Body of pancreas (tissue), 4 donors: ENCODE results near the gene MMUT. TPM values are rescaled to one million over a fixed set of nuclear protein-coding genes. Genes with fewer than 3 reads are reported as not detected.

ENCODE experiments used
- ATAC-seq: fragments of 150-250 bp; one replicate; pipeline ENCODE4 v1.9.1; 2016
- DNase-seq, 4 donors: peaks; one replicate each; pipeline ENCODE4 v3.0.0-alpha.2; 2019
- H3K27ac ChIP-seq, 4 donors: fragments of 200-600 bp; sonication (generic); 1 replicate in 3 of 4; 2 replicates in 1 of 4; pipeline versions ENCODE4 v1.5.1 to v1.6.1; 2016 to 2019; ENCODE audit warnings: mild to moderate bottlenecking in 1 of 4, mixed read lengths in 1 of 4, moderate library complexity in 1 of 4
- H3K27me3 ChIP-seq, 2 donors: fragments of 200-600 bp; sonication (generic); one replicate each; pipeline ENCODE4 v1.6.0; 2016; ENCODE audit warnings: mild to moderate bottlenecking in 1 of 2
- H3K36me3 ChIP-seq, 2 donors: fragments of 200-600 bp; sonication (generic); replicated peaks in 1 of 2; 2 replicates each; pipeline ENCODE4 v1.5.1; 2016; ENCODE audit warnings: low read depth in 2 of 2; ENCODE audit not compliant: insufficient read depth in 1 of 2
- H3K4me1 ChIP-seq: fragments of 200-600 bp; sonication (generic); one replicate; pipeline ENCODE4 v1.6.0; 2016
- H3K4me3 ChIP-seq, 2 donors: fragments of 200-600 bp; sonication (generic); 1 replicate in 1 of 2; 2 replicates in 1 of 2; pipeline ENCODE4 v1.5.1; 2016 to 2019
- H3K9me3 ChIP-seq, 3 donors: fragments of 200-600 bp; sonication (generic); 1 replicate in 2 of 3; 2 replicates in 1 of 3; pipeline ENCODE4 v1.5.1; 2016
- POLR2A ChIP-seq, 3 donors: fragments of 450-650 bp; IDR thresholded peaks; one replicate each; pipeline ENCODE4 v1.6.1; 2016; ENCODE audit warnings: antibody characterized with exemption in 3 of 3, mild to moderate bottlenecking in 2 of 3
- WGBS, 2 donors: methylation state at CpG; one replicate each; pipeline ENCODE4 v1.1.5; 2017; 5-methylcytosine and 5-hydroxymethylcytosine counted together
- intact Hi-C: fragments of 100-400 bp; cut with DNase I; formaldehyde crosslinking; loops from one replicate; pipeline ENCODE4 v1.15.1; 2023
- total RNA-seq, 2 donors: library from RNA; depleted of rRNA; stranded (reverse); fragments of >200 nt; gene quantifications; one replicate each; pipeline ENCODE4 v1.1.0, GENCODE V29; 2016
- TF ChIP-seq, protein P1 (sequence below), 7 experiments: fragments of 450-650 bp in 4 of 7; fragments of 200-600 bp in 3 of 7; sonication (generic) in 3 of 7; IDR thresholded peaks; one replicate each; pipeline ENCODE4 v1.5.1; 2016 to 2019; ENCODE audit warnings: antibody characterized with exemption in 7 of 7

MMUT gene
- total RNA-seq, 2 donors from 2014 or later, result 8.3 to 10.5 TPM

DNA sequence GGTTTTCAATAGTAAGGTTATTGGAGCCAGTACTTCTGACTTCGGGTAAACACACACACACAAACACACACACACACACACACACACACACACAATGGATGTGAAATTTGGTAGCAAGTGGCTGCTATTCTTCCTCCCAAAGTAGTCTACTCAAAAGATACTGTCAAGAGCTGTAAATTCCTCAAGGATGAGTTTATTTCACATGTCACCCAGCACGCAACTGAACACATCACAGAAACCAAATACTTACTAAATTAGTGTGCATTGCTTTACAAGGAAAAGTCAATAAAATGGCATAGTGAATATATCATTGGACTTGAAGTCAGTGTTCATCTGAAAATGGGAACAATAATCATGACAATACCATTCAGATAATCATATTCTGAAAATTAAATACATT, 32.9 kb downstream of the MMUT start:
- TF ChIP-seq, protein P1, sequence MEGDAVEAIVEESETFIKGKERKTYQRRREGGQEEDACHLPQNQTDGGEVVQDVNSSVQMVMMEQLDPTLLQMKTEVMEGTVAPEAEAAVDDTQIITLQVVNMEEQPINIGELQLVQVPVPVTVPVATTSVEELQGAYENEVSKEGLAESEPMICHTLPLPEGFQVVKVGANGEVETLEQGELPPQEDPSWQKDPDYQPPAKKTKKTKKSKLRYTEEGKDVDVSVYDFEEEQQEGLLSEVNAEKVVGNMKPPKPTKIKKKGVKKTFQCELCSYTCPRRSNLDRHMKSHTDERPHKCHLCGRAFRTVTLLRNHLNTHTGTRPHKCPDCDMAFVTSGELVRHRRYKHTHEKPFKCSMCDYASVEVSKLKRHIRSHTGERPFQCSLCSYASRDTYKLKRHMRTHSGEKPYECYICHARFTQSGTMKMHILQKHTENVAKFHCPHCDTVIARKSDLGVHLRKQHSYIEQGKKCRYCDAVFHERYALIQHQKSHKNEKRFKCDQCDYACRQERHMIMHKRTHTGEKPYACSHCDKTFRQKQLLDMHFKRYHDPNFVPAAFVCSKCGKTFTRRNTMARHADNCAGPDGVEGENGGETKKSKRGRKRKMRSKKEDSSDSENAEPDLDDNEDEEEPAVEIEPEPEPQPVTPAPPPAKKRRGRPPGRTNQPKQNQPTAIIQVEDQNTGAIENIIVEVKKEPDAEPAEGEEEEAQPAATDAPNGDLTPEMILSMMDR (IDR thresholded peaks at IDR 0.05), result no peak
- no peak for TF ChIP-seq POLR2A (IDR thresholded peaks at IDR 0.05)
- WGBS, 2 donors, result 54 to 93% methylated on average over 2 of the region's 2 CpGs
- H3K9me3 ChIP-seq, result no peaks in the 10 kb centered on the region
- H3K4me3 ChIP-seq, result no peak overlapping the region
- H3K4me1 ChIP-seq, result no peaks in the 10 kb centered on the region
- H3K36me3 ChIP-seq, result peaks cover 0 to 20% of the 10 kb centered on the region in 2 donors
- no peak overlapping the region for H3K27ac ChIP-seq
- ATAC-seq, result no peak
- intact Hi-C loops, result no loop called here
- no peak for DNase-seq
- H3K27me3 ChIP-seq, result no peaks in the 10 kb centered on the region

- no peak for DNase-seq
- 14 to 31% methylated on average over 1 of the region's 1 CpG for WGBS, 2 donors
Observed at GRCh38 chr6:49423817-49424216, 39.2 kb downstream of the MMUT start.

DNA sequence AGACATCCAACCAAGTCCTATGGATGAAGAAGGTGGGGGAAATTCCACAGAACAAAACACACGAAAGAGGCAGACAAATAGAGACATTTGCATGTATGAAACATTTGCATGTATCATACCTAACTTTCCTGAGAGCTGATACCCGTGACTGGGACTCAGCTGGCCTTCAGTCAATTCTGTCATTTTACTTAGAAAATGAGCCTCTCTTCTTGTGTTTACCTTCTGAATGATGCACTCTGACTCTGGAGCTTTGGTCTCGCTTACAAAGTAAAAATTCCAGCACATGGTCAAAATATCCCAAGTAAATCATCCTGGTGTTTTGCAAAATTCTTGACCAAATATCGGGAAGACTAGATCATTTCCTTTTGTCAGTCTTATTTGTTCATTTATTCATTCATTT, 46.9 kb downstream of the MMUT start:
- no peak overlapping the region for H3K27ac ChIP-seq
- no peaks in the 10 kb centered on the region for H3K9me3 ChIP-seq
- WGBS, 2 donors, result 56 to 70% methylated on average over 4 of the region's 4 CpGs
- intact Hi-C loops, result no loop called here
- no peak for DNase-seq
- no peaks in the 10 kb centered on the region for H3K36me3 ChIP-seq
- H3K27me3 ChIP-seq, result no peaks in the 10 kb centered on the region
- H3K4me3 ChIP-seq, result no peak overlapping the region
- ATAC-seq, result no peak
- TF ChIP-seq, protein P1 (IDR thresholded peaks at IDR 0.05), result no peak
- no peaks in the 10 kb centered on the region for H3K4me1 ChIP-seq

More at GRCh38 chr6:49423817-49424216, 39.2 kb downstream of the MMUT start:
- no peak for ATAC-seq
- Histone ChIP-seq H3K4me3 (no peak overlapping the region), H3K36me3 (no peaks in the 10 kb centered on the region), H3K9me3 (no peaks in the 10 kb centered on the region), H3K27ac (no peak overlapping the region), H3K4me1 (no peaks in the 10 kb centered on the region), H3K27me3 (no peaks in the 10 kb centered on the region)
- TF ChIP-seq, protein P1 (IDR thresholded peaks at IDR 0.05), result peak in 4 of 7 experiments; percentile 10 to 30 (median 24)
- TF ChIP-seq POLR2A (IDR thresholded peaks at IDR 0.05), result no peak
- intact Hi-C loops, result no loop called here

- H3K27ac ChIP-seq, result no peak overlapping the region
- no peak for DNase-seq
- intact Hi-C loops, result no loop called here
- H3K9me3 ChIP-seq, result no peaks in the 10 kb centered on the region
- TF ChIP-seq POLR2A (IDR thresholded peaks at IDR 0.05), result no peak
- TF ChIP-seq, protein P1 (IDR thresholded peaks at IDR 0.05), result no peak
- no peaks in the 10 kb centered on the region for H3K4me1 ChIP-seq
- no peaks in the 10 kb centered on the region for H3K27me3 ChIP-seq
- no peak for ATAC-seq
- H3K4me3 ChIP-seq, result no peak overlapping the region
- 40 to 52% methylated on average over 1 of the region's 1 CpG for WGBS, 2 donors
- H3K36me3 ChIP-seq, result no peaks in the 10 kb centered on the region
Observed at GRCh38 chr6:49415358-49415757, 47.7 kb downstream of the MMUT start.

DNA sequence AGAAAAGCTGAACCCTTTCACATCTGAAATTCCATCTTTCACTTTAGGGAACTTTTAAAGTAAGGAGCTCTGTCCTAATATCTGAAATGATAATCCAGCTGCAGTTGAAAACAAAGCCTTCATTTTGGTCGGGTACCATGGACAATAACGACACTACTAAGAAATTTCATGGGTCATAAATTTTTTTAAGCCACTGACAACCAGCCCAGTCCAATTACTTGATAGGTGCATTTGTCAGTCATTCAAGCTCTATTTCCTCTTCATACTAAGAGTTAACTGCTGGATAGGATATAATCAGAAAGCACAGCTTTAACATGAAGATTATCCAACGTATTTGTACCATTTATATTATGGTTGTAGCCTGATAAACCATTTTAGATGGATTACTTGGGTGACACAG, 52.5 kb downstream of the MMUT start:
- Histone ChIP-seq H3K27me3 (no peaks in the 10 kb centered on the region), H3K4me1 (no peaks in the 10 kb centered on the region), H3K36me3 (no peaks in the 10 kb centered on the region), H3K27ac (no peak overlapping the region), H3K9me3 (no peaks in the 10 kb centered on the region), H3K4me3 (no peak overlapping the region)
- intact Hi-C loops, result no loop called here
- 68 to 71% methylated on average over 3 of the region's 3 CpGs for WGBS, 2 donors
- DNase-seq, result no peak
- ATAC-seq, result no peak
- TF ChIP-seq POLR2A (IDR thresholded peaks at IDR 0.05), result no peak
- TF ChIP-seq, protein P1 (IDR thresholded peaks at IDR 0.05), result no peak
